BE2C (cell line): ENCODE measurements around the gene KAZN.

Source experiments
- DNase-seq: peaks from one replicate; pipeline ENCODE4 v3.0.0-alpha.2; 2020
- H3K27me3 ChIP-seq: fragments of 250-450 bp; sonication (Bioruptor Pico); 2 replicates; pipeline ENCODE4 v1.5.1; 2020; ENCODE audit warnings: mild to moderate bottlenecking
- H3K36me3 ChIP-seq: fragments of 250-450 bp; sonication (Bioruptor Pico); 2 replicates; pipeline ENCODE4 v1.5.1; 2020; ENCODE audit warnings: mild to moderate bottlenecking
- H3K4me1 ChIP-seq: fragments of 250-450 bp; sonication (Bioruptor Pico); 2 replicates; pipeline ENCODE4 v1.5.1; 2020
- H3K4me3 ChIP-seq: 2 replicates; pipeline ENCODE4 v1.5.1; 2011; ENCODE audit warnings: low read depth, low read length
- H3K9me3 ChIP-seq: fragments of 250-450 bp; sonication (Bioruptor Pico); 2 replicates; pipeline ENCODE4 v1.5.1; 2020
- CTCF ChIP-seq: IDR thresholded peaks from 2 replicates; pipeline ENCODE4 v1.5.1; 2012; ENCODE audit warnings: mild to moderate bottlenecking, low read depth, low read length

The KAZN gene

GRCh38 chr1:14980621-14981218 lies 382.2 kb downstream of the KAZN start:
- DNase-seq: no peak
- TF ChIP-seq CTCF: no peak
- H3K4me1 ChIP-seq: no peaks in the 10 kb centered on the region
- H3K4me3 ChIP-seq: no peak overlapping the region
- no peaks in the 10 kb centered on the region for H3K27me3 ChIP-seq
- no peaks in the 10 kb centered on the region for H3K9me3 ChIP-seq
- no peaks in the 10 kb centered on the region for H3K36me3 ChIP-seq

GRCh38 chr1:14982029-14982428 lies 383.5 kb downstream of the KAZN start:
- Histone ChIP-seq H3K27me3 (no peaks in the 10 kb centered on the region), H3K36me3 (no peaks in the 10 kb centered on the region), H3K9me3 (no peaks in the 10 kb centered on the region), H3K4me1 (no peaks in the 10 kb centered on the region), H3K4me3 (no peak overlapping the region)
- TF ChIP-seq CTCF: no peak
- DNase-seq: no peak

GRCh38 chr1:14983277-14983676 lies 384.8 kb downstream of the KAZN start:
- no peak for DNase-seq
- TF ChIP-seq CTCF: no peak
- Histone ChIP-seq H3K36me3 (no peaks in the 10 kb centered on the region), H3K27me3 (no peaks in the 10 kb centered on the region), H3K9me3 (no peaks in the 10 kb centered on the region), H3K4me1 (no peaks in the 10 kb centered on the region), H3K4me3 (no peak overlapping the region)

GRCh38 chr1:14986168-14986567 lies 387.7 kb downstream of the KAZN start:
- Histone ChIP-seq H3K9me3 (no peaks in the 10 kb centered on the region), H3K36me3 (no peaks in the 10 kb centered on the region), H3K4me3 (no peak overlapping the region), H3K27me3 (no peaks in the 10 kb centered on the region), H3K4me1 (no peaks in the 10 kb centered on the region)
- no peak for TF ChIP-seq CTCF
- DNase-seq: no peak

GRCh38 chr1:14987829-14988603 lies 389.5 kb downstream of the KAZN start:
- no peak for DNase-seq
- Histone ChIP-seq H3K27me3 (no peaks in the 10 kb centered on the region), H3K36me3 (no peaks in the 10 kb centered on the region), H3K4me1 (no peaks in the 10 kb centered on the region), H3K9me3 (no peaks in the 10 kb centered on the region), H3K4me3 (no peak overlapping the region)
- no peak for TF ChIP-seq CTCF

- no peak overlapping the region for H3K4me3 ChIP-seq
- no peaks in the 10 kb centered on the region for H3K27me3 ChIP-seq
- no peak for TF ChIP-seq CTCF
- no peak for DNase-seq
- H3K4me1 ChIP-seq: no peaks in the 10 kb centered on the region
- no peaks in the 10 kb centered on the region for H3K9me3 ChIP-seq
- no peaks in the 10 kb centered on the region for H3K36me3 ChIP-seq
Observed at GRCh38 chr1:14988636-14989035, 390.2 kb downstream of the KAZN start.
